Activated CD8-positive, alpha-beta memory T cell treated with anti-CD3 and anti-CD28 coated beads, Interleukin-2, amount 50 U/mL, for 24 hours (primary cell): ENCODE measurements around the gene EYA2.
"Not testable (repeated sequence)": the region's sequence is repeated elsewhere in the genome, so short reads cannot be mapped to it uniquely, and the experiment has no call there.

Source experiments
- DNase-seq: peaks from one replicate; pipeline ENCODE4 v3.0.0-alpha.2; 2020; ENCODE audit errors: extremely low read depth

Gene EYA2

GRCh38 chr20:46894579-46894958 lies at the start of gene EYA2:
Gene EYA2, plus strand, starts transcription at chr20:46894843. Its CDS starts 95,168 bp downstream, at chr20:46990011.
- no peak for DNase-seq

GRCh38 chr20:46844965-46845364 lies 49.7 kb upstream of the EYA2 start:
- no peak for DNase-seq

GRCh38 chr20:46849269-46849668 lies 45.4 kb upstream of the EYA2 start:
- no peak for DNase-seq

GRCh38 chr20:46849751-46850150 lies 44.9 kb upstream of the EYA2 start:
- DNase-seq = no peak

GRCh38 chr20:46850416-46850815 lies 44.2 kb upstream of the EYA2 start:
- DNase-seq = no peak

DNA sequence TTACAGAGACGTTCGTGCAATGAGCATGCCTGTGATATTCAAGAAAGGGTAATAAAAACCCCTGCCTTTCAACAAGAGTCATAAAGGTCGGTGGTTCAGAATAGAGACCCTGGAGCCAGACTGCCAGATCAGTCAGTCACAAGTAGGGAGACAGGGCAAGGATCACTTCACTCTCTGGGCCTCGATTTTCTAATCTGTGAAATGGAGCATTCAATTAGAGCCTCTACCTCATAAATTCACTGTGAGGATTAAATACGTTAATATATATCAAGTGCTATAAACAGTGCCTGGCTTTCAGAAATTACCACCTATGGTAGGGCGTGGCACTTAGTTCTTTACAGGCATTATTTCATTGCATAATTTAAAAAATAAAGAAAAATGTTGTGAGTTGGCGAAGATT lies 43.7 kb upstream of the EYA2 start:
- DNase-seq = no peak

DNA sequence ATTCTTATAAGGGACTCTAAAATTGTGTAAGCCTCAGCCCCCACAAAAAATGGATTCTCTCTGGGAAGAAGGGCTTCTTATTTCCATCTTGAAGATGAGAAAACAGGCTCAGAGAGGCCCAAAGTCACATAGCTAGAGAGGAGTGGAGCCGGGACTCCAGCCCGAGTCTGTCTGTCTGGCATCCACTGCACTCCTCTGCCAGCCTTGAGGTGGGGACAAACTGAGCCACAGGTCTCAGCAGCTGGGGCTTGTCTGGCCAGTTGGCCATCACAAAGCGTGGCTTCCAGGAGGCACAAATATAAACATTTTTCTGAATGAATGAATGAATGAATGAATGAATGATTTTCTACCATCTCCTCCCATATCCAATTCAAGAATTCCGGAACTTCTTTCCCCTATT lies 42.9 kb upstream of the EYA2 start:
- no peak for DNase-seq

- no peak for DNase-seq
Observed at GRCh38 chr20:46852313-46852712, 42.3 kb upstream of the EYA2 start.

- no peak for DNase-seq
Observed at GRCh38 chr20:46853926-46854325, 40.7 kb upstream of the EYA2 start.

DNA sequence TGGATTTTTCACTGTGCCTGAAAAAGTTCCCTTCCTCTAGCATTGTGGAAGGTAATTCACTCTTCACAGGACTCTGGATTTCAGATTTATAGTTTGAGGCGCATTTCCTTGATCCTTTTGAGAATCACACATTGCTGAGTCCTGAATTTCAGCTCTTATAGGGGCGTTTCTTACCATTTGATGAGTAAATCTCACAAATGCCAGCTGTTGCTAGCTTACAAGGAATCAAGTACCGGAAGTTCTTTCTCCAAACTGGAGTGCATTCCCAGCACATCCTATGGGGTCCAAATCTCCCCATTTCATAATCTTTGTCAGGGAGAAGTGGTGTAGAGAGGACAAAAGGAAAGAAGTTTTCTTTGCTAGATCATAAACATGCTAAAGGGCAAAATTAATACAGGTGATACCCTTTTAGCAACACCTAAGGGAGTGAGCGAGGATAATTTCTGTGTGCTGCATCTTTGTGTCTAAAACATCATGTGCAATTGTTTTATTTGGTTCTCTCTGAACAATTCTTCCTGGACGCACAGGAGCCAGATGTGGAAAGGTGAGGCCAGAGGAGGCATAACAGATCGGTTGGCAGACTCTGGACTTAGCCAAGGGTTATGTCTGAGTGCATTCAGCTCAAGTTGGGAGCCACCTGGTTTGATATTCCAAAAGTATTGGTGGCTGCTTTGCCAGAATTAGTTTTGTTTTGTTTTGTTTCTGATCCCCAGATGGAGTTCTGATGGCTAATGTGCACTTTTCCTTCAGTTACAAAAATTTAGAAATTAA lies 37.4 kb upstream of the EYA2 start:
- DNase-seq = no peak

- DNase-seq = no peak
Observed at GRCh38 chr20:46865824-46866223, 28.8 kb upstream of the EYA2 start.

- no peak for DNase-seq
Observed at GRCh38 chr20:46870041-46870440, 24.6 kb upstream of the EYA2 start.

GRCh38 chr20:46872328-46873211 lies 22.1 kb upstream of the EYA2 start:
- no peak for DNase-seq

GRCh38 chr20:46875059-46875458 lies 19.6 kb upstream of the EYA2 start:
- DNase-seq = no peak

GRCh38 chr20:46879386-46879785 lies 15.3 kb upstream of the EYA2 start:
- DNase-seq = no peak

GRCh38 chr20:46879963-46880362 lies 14.7 kb upstream of the EYA2 start:
- DNase-seq = not testable (repeated sequence)

- no peak for DNase-seq
Observed at GRCh38 chr20:46883892-46884291, 10.8 kb upstream of the EYA2 start.

- no peak for DNase-seq
Observed at GRCh38 chr20:46890682-46891081, 4.0 kb upstream of the EYA2 start.

DNA sequence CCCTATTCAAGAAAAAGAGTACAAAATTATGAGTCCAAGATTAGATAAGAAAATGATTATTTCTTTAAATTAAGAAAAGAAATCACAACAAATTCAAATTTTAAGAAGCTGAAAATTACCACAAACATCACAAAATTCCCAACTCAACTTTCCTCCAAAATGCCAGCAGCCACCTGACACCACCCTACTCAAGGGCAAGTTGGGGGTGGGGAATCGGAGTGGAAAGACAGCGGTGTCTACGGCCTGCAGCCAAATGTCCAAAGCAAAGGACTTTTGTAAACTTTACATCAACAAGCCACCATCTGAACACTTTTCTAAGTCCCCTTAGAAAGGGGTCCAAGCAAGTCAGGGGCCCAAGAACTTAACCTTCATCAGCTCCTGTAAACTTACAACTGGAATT lies 1.6 kb upstream of the EYA2 start:
- DNase-seq = no peak

- no peak for DNase-seq
Observed at GRCh38 chr20:46893877-46894578, 615 bp upstream of the EYA2 start.

DNA sequence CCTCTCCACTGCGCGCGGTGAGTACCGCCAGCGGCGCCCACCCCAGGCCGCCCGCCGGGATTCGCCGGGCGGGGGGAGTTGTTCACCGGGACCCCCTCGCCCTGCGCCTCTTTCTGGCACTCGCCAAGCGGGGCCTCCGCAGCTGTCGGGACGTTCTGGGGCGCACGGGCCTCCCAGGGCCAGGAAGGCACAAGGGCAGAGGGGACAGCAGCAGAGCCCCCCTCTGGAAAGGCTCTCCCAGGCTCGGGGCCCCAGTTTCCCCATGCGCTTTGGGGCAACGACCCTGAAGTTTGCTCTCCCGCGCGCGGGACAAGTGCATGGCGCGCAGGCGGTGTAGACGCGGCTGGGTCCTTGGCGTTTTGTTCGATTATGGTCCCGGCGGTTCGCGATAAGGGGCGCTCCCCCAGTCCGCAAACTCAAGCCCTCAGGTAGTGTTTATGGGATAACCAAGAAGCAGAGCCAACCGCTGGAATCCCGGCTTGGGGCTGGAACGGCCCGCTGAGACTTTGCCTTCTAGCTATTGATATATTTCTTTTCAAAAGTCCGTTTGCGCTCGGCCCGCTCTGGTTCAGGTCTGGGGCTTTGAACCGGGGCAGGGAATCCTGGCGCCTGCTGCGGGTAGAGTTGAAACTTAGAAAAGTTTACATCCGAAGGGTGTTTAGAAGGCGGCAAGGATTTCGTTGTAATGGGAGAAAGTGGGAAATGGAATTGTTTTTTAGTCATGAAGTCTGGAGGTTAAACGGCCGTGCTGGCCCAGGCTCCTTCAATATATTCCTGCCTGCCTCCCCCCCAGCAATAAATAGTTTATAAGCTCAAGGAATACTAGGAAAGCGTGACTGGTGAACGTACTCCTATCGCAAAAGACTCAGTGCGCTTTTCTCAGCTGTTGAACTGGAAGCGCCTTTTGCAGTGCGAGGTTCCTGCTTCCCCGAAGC lies 595 bp downstream of the EYA2 start:
- no peak for DNase-seq
